IMR-90 (cell line): ENCODE measurements around the gene PRKACG. TPM values are rescaled to one million over a fixed set of nuclear protein-coding genes. Genes with fewer than 3 reads are reported as not detected.

Experiments
- ATAC-seq: fragments of 200-7000 bp; cut with Tn5 transposase; 2 replicates; pipeline ENCODE4 v1.9.1; 2020; ENCODE audit warnings: low read depth, mild to moderate bottlenecking, moderate library complexity
- BruUV-seq: library from RNA; stranded (reverse); fragments of 400-500 nt; replicated peaks from 2 replicates; lab custom pipeline; 2021; lab: Mats Ljungman, UMichigan
- CTCF ChIA-PET: fragments of 300-600 bp; formaldehyde crosslinking; extraction: SDS; loops from one replicate; lab custom pipeline; 2021; ENCODE audit warnings: antibody characterized with exemption; lab: Yijun Ruan, JAX
- POLR2A ChIA-PET: fragments of 300-600 bp; sonication (Branson Sonifier 250); formaldehyde crosslinking; loops from one replicate; lab custom pipeline; 2022; ENCODE audit warnings: antibody characterized with exemption; ENCODE audit not compliant: unreplicated experiment; lab: Charles Lee
- DNase-seq: peaks from one replicate; pipeline ENCODE4 v3.0.0; 2013
- H2AFZ ChIP-seq: replicated peaks from 2 replicates; pipeline ENCODE3; 2013; ENCODE audit warnings: low read length, mild to moderate bottlenecking; ENCODE audit not compliant: poor library complexity
- H2AK5ac ChIP-seq: 2 replicates; pipeline ENCODE4 v1.6.1; 2013; ENCODE audit warnings: low read depth, low read length, inconsistent platforms
- H2AK9ac ChIP-seq: replicated peaks from 2 replicates; pipeline ENCODE3; 2013; ENCODE audit warnings: mild to moderate bottlenecking, low read depth, low read length, moderate library complexity; ENCODE audit not compliant: poor library complexity
- H2BK120ac ChIP-seq: 2 replicates; pipeline ENCODE4 v1.6.1; 2013; ENCODE audit warnings: low read depth, low read length, inconsistent platforms
- H2BK15ac ChIP-seq: 3 replicates; pipeline ENCODE4 v1.6.1; 2013; ENCODE audit warnings: low read depth, low read length, inconsistent platforms
- H2BK20ac ChIP-seq: 2 replicates; pipeline ENCODE4 v1.6.1; 2013; ENCODE audit warnings: low read depth, mild to moderate bottlenecking, inconsistent platforms, low read length, moderate library complexity
- H2BK5ac ChIP-seq: 2 replicates; pipeline ENCODE4 v1.6.1; 2013; ENCODE audit warnings: mild to moderate bottlenecking, low read depth, low read length, inconsistent platforms; ENCODE audit not compliant: poor library complexity, severe bottlenecking
- H3K14ac ChIP-seq: replicated peaks from 2 replicates; pipeline ENCODE4 v1.6.1; 2013; ENCODE audit warnings: low read depth, low read length, inconsistent platforms
- H3K18ac ChIP-seq: 2 replicates; pipeline ENCODE4 v1.6.1; 2013; ENCODE audit warnings: low read depth, low read length, control low read depth
- H3K23ac ChIP-seq: 2 replicates; pipeline ENCODE4 v1.6.1; 2013; ENCODE audit warnings: low read depth, low read length, inconsistent platforms
- H3K27ac ChIP-seq: 2 replicates; pipeline ENCODE4 v1.5.1; 2013; ENCODE audit warnings: mild to moderate bottlenecking, control low read depth, low read length; ENCODE audit not compliant: insufficient read depth
- H3K27me3 ChIP-seq: 2 replicates; pipeline ENCODE4 v1.6.1; 2013; ENCODE audit warnings: low read length; ENCODE audit not compliant: control insufficient read depth, insufficient read depth
- H3K36me3 ChIP-seq: 2 replicates; pipeline ENCODE4 v1.6.1; 2013; ENCODE audit warnings: low read length, mixed read lengths; ENCODE audit not compliant: control insufficient read depth, insufficient read depth
- H3K4ac ChIP-seq: 2 replicates; pipeline ENCODE4 v1.6.1; 2013; ENCODE audit warnings: low read depth, low read length, inconsistent platforms
- H3K4me1 ChIP-seq: 2 replicates; pipeline ENCODE4 v1.6.1; 2013; ENCODE audit warnings: low read length, mixed read lengths; ENCODE audit not compliant: control insufficient read depth, insufficient read depth
- H3K4me2 ChIP-seq: 2 replicates; pipeline ENCODE4 v1.6.1; 2013; ENCODE audit warnings: low read depth, mild to moderate bottlenecking, control low read depth, low read length, moderate library complexity
- H3K4me3 ChIP-seq: 2 replicates; pipeline ENCODE4 v1.5.1; 2013; ENCODE audit warnings: low read depth, mild to moderate bottlenecking, control low read depth, low read length, moderate library complexity; ENCODE audit not compliant: insufficient read depth
- H3K56ac ChIP-seq: 2 replicates; pipeline ENCODE4 v1.6.1; 2013; ENCODE audit warnings: low read length, inconsistent platforms; ENCODE audit not compliant: insufficient read depth; ENCODE audit errors: extremely low read depth
- H3K79me1 ChIP-seq, 2 experiments: 2 replicates each; pipeline ENCODE4 v1.6.1; 2013; ENCODE audit warnings: low read length in 2 of 2, inconsistent platforms in 1 of 2, low read depth in 1 of 2
- H3K9ac ChIP-seq: 2 replicates; pipeline ENCODE4 v1.6.1; 2013; ENCODE audit warnings: low read depth, low read length, control low read depth
- H3K9me1 ChIP-seq: 2 replicates; pipeline ENCODE4 v1.6.1; 2013; ENCODE audit warnings: low read length, inconsistent platforms; ENCODE audit not compliant: insufficient read depth
- H3K9me3 ChIP-seq: 2 replicates; pipeline ENCODE4 v1.6.1; 2013; ENCODE audit warnings: low read length; ENCODE audit not compliant: control insufficient read depth, insufficient read depth
- H4K20me1 ChIP-seq: 2 replicates; pipeline ENCODE4 v1.6.1; 2013; ENCODE audit warnings: low read length, inconsistent platforms; ENCODE audit not compliant: insufficient read depth
- H4K5ac ChIP-seq: 2 replicates; pipeline ENCODE4 v1.6.1; 2013; ENCODE audit warnings: mild to moderate bottlenecking, low read depth, low read length, control low read depth
- H4K8ac ChIP-seq, 2 experiments: 2 replicates each; pipeline ENCODE4 v1.6.1; 2013; ENCODE audit warnings: low read depth in 2 of 2, low read length in 2 of 2, control low read depth in 1 of 2, inconsistent platforms in 1 of 2
- H4K91ac ChIP-seq: 2 replicates; pipeline ENCODE4 v1.6.1; 2013; ENCODE audit warnings: low read depth, low read length, inconsistent platforms; ENCODE audit not compliant: insufficient read depth
- BHLHE40 ChIP-seq: fragments of 150-350 bp; IDR thresholded peaks from 2 replicates; pipeline ENCODE4 v1.6.1; 2016; ENCODE audit warnings: mild to moderate bottlenecking, low read depth, low read length
- CEBPB ChIP-seq: IDR thresholded peaks from 2 replicates; pipeline ENCODE4 v1.6.1; 2012; ENCODE audit warnings: low read depth, low read length, improper control_type of control experiment
- ELK1 ChIP-seq: fragments of 150-350 bp; IDR thresholded peaks from 2 replicates; pipeline ENCODE4 v1.6.1; 2016; ENCODE audit warnings: low read depth, mild to moderate bottlenecking, low read length, moderate library complexity, borderline replicate concordance
- FOS ChIP-seq: fragments of 150-350 bp; IDR thresholded peaks from 2 replicates; pipeline ENCODE4 v1.6.1; 2016; ENCODE audit warnings: low read depth, low read length
- MAFK ChIP-seq: IDR thresholded peaks from 2 replicates; pipeline ENCODE4 v1.6.1; 2012; ENCODE audit warnings: low read depth, low read length, improper control_type of control experiment
- NFE2L2 ChIP-seq: fragments of 150-350 bp; IDR thresholded peaks from 2 replicates; pipeline ENCODE4 v1.6.1; 2016; ENCODE audit warnings: low read depth, mild to moderate bottlenecking, low read length
- RAD21 ChIP-seq: IDR thresholded peaks from 2 replicates; pipeline ENCODE4 v1.6.1; 2012; ENCODE audit warnings: low read length, improper control_type of control experiment
- RCOR1 ChIP-seq: IDR thresholded peaks from 2 replicates; pipeline ENCODE4 v1.6.1; 2012; ENCODE audit warnings: mild to moderate bottlenecking, low read length, improper control_type of control experiment; ENCODE audit not compliant: insufficient replicate concordance
- SMC3 ChIP-seq: fragments of 150-350 bp; IDR thresholded peaks from 2 replicates; pipeline ENCODE4 v1.6.1; 2016; ENCODE audit warnings: low read depth, mild to moderate bottlenecking, antibody characterized with exemption, low read length, moderate library complexity
- USF2 ChIP-seq: fragments of 150-350 bp; IDR thresholded peaks from 2 replicates; pipeline ENCODE4 v1.6.1; 2017; ENCODE audit warnings: mild to moderate bottlenecking, antibody characterized with exemption, low read length, low read depth
- WGBS, 2 experiments: methylation state at CpG; one replicate each; pipeline versions ENCODE4 v1.1.5 to v1.1.7; 2013; ENCODE audit warnings: missing lambda C conversion rate in 2 of 2; ENCODE audit not compliant: insufficient read length in 1 of 2; ENCODE audit errors: extremely low coverage in 2 of 2; 5-methylcytosine and 5-hydroxymethylcytosine counted together
- dilution Hi-C: fragments of 300-500 bp; cut with HindIII; formaldehyde crosslinking; loops from one replicate; pipeline ENCODE4 v1.14.3; 2018; ENCODE audit warnings: low sequenced_read_pairs; ENCODE audit not compliant: unreplicated experiment
- in situ Hi-C: fragments of 300-500 bp; cut with MboI; formaldehyde crosslinking; loops from 3 replicates; pipeline ENCODE4 v1.14.3; 2019; ENCODE audit warnings: low sequenced_read_pairs, inconsistent platforms, mixed read lengths
- intact Hi-C: fragments of 100-400 bp; cut with micrococcal nuclease; formaldehyde crosslinking; loops from 2 replicates; pipeline ENCODE4 v1.10.0; 2022
- polyA plus RNA-seq, 3 experiments: library from polyadenylated mRNA; depleted of rRNA; stranded (reverse); fragments of >200 nt; gene quantifications; 2 replicates each; pipeline ENCODE4 v1.2.3, GENCODE V29; 2012; ENCODE audit warnings: low replicate concordance in 1 of 3
- total RNA-seq: library from RNA; depleted of rRNA; stranded (reverse); fragments of >200 nt; gene quantifications from 2 replicates; pipeline ENCODE4 v1.2.3, GENCODE V29; 2012

PRKACG gene
- total and polyA plus RNA-seq, 2 of the 4 experiments (the other 2 are of a cell fraction) = not detected

GRCh38 chr9:69018737-69019136 is 4.8 kb upstream of the PRKACG start:
- Histone ChIP-seq H4K91ac (no peak overlapping the region), H3K79me1 (no peaks in the 10 kb centered on the region), H4K8ac (no peak overlapping the region), H3K4me1 (no peaks in the 10 kb centered on the region), H3K9me3 (no peaks in the 10 kb centered on the region), H3K36me3 (no peaks in the 10 kb centered on the region), H3K56ac (no peak overlapping the region), H2BK15ac (no peak overlapping the region), H3K14ac (no peak overlapping the region), H4K20me1 (no peaks in the 10 kb centered on the region), H2BK5ac (no peak overlapping the region), H3K9me1 (no peaks in the 10 kb centered on the region), H4K5ac (no peak overlapping the region), H2AK9ac (no peak overlapping the region), H3K4me3 (no peak overlapping the region), H2AFZ (no peak overlapping the region), H3K18ac (no peak overlapping the region), H3K23ac (no peak overlapping the region), H2BK20ac (no peak overlapping the region), H2AK5ac (no peak overlapping the region), H3K27me3 (peaks cover 11% of the 10 kb centered on the region), H3K27ac (no peak overlapping the region), H2BK120ac (no peak overlapping the region), H3K4ac (no peak overlapping the region), H3K4me2 (no peak overlapping the region), H3K9ac (no peak overlapping the region)
- WGBS, 2 experiments = no CpG with 5 or more reads among the region's 5 CpGs
- in situ Hi-C loops = no loop called here
- no peak for DNase-seq
- ChIA-PET POLR2A (no interaction called here), CTCF (no interaction called here)
- TF ChIP-seq ELK1 = no peak
- TF ChIP-seq CEBPB = no peak
- no peak for TF ChIP-seq NFE2L2
- no peak for TF ChIP-seq USF2
- TF ChIP-seq MAFK = no peak
- no peak for TF ChIP-seq RCOR1
- no peak for TF ChIP-seq SMC3
- TF ChIP-seq BHLHE40 = no peak
- TF ChIP-seq FOS = no peak
- no peak for TF ChIP-seq RAD21
- intact Hi-C loops = no loop called here
- no TSS peak for BruUV-seq
- dilution Hi-C loops = no loop called here
- ATAC-seq = no peak
